ENCODE measurements around the gene DRG1. TPM values are rescaled to one million over a fixed set of nuclear protein-coding genes. Genes with fewer than 3 reads are reported as not detected.

The DRG1 gene
- total RNA-seq, 4 donors from 2014 or later, result 43.5 to 78.8 (median 62.3) TPM

GRCh38 chr22:31451709-31452571, 52.5 kb downstream of the DRG1 start:
- no peak for TF ChIP-seq CTCF (IDR thresholded peaks at IDR 0.05; ENCODE audit: low read depth)

- TF ChIP-seq CTCF (IDR thresholded peaks at IDR 0.05; ENCODE audit: low read depth), result no peak
Measured at GRCh38 chr22:31461699-31462098, 62.3 kb downstream of the DRG1 start.

- TF ChIP-seq CTCF (IDR thresholded peaks at IDR 0.05; ENCODE audit: low read depth), result no peak
Measured at GRCh38 chr22:31465307-31465706, 65.9 kb downstream of the DRG1 start.

- no peak for TF ChIP-seq CTCF (IDR thresholded peaks at IDR 0.05; ENCODE audit: low read depth)
Measured at GRCh38 chr22:31474743-31475142, 75.3 kb downstream of the DRG1 start.

- no peak for TF ChIP-seq CTCF (IDR thresholded peaks at IDR 0.05; ENCODE audit: low read depth)
Measured at GRCh38 chr22:31475800-31476199, 76.4 kb downstream of the DRG1 start.

- no peak for TF ChIP-seq CTCF (IDR thresholded peaks at IDR 0.05; ENCODE audit: low read depth)
Measured at GRCh38 chr22:31477329-31477728, 77.9 kb downstream of the DRG1 start.

- TF ChIP-seq CTCF (IDR thresholded peaks at IDR 0.05; ENCODE audit: low read depth), result no peak
Measured at GRCh38 chr22:31481129-31481528, 81.7 kb downstream of the DRG1 start.

Small RNAs within 50 kb of the gene (small RNA-seq; reads per million reads assigned to genes)
- gene RNU6-28P, result not detected
- gene RNU6-338P, result not detected

Other genes starting within 250 kb of the DRG1 start
- gene RNF185, start 239.4 kb upstream of the DRG1 start, total RNA-seq, result 10 to 100 TPM; 29.1 to 49.1 (median 32.6) TPM
- gene LIMK2, start 187.3 kb upstream of the DRG1 start, total RNA-seq, result 10 to 100 TPM; 15.4 to 26.4 (median 22.6) TPM
- 100 to 1,000 TPM in 2 of 4 donors, 10 to 100 TPM in 2; 39.9 to 179 (median 98.4) TPM for gene PIK3IP1, start 107.1 kb upstream of the DRG1 start, total RNA-seq
- gene PATZ1, start 53.3 kb upstream of the DRG1 start, total RNA-seq, result 10 to 100 TPM; 10.0 to 17.9 (median 14.1) TPM
- 10 to 100 TPM; 10.5 to 19.6 (median 15.3) TPM for gene EIF4ENIF1, start 90.2 kb downstream of the DRG1 start, total RNA-seq
- gene SFI1, start 96.9 kb downstream of the DRG1 start, total RNA-seq, result 10 to 100 TPM in 3 of 4 donors, 1 to 10 TPM in 1; 7.8 to 28.3 (median 23.2) TPM